ENCODE results near the gene LPO. TPM values are rescaled to one million over a fixed set of nuclear protein-coding genes. Genes with fewer than 3 reads are reported as not detected.

LPO gene
- total RNA-seq, 2 donors from 2014 or later = not detected

DNA sequence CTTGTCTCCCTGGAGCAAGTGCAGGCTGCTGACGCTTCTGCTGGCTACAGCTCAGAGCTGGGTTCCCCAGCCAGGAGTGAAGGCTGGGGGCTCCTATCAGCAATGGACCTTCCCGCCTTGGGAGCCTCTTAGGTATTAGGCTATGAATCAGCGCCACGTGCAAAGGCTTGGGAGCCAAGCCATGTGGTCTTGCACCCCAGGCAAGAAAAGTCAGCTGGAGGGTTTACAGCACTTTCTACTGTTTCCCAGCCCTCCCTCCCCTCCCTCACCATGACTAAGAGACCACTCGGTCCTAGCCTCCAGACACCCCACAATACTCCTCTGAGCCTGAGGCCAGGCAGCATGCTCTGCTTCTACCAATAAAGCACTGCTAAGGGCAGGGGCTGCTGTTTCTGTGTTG is 33.6 kb upstream of the LPO start:
- Histone ChIP-seq H3K9ac (ENCODE audit: extremely low read depth, low read length, poor library complexity, severe bottlenecking) (no peak overlapping the region), H3K27ac (ENCODE audit: low read depth, low read length) (no peak overlapping the region), H3K36me3 (ENCODE audit: control insufficient read depth, insufficient read depth, low read length) (peaks cover 24% of the 10 kb centered on the region), H3K4me1 (ENCODE audit: control insufficient read depth, insufficient read depth, low read length) (no peaks in the 10 kb centered on the region), H3K27me3 (ENCODE audit: control insufficient read depth, insufficient read depth, low read length, poor library complexity, severe bottlenecking) (no peaks in the 10 kb centered on the region), H3K4me3 (ENCODE audit: low read length) (no peak overlapping the region), H3K9me3 (ENCODE audit: control insufficient read depth, low read length) (no peaks in the 10 kb centered on the region)
- H3K4me3 Mint-ChIP-seq = no peak overlapping the region
- TF ChIP-seq, protein P1, sequence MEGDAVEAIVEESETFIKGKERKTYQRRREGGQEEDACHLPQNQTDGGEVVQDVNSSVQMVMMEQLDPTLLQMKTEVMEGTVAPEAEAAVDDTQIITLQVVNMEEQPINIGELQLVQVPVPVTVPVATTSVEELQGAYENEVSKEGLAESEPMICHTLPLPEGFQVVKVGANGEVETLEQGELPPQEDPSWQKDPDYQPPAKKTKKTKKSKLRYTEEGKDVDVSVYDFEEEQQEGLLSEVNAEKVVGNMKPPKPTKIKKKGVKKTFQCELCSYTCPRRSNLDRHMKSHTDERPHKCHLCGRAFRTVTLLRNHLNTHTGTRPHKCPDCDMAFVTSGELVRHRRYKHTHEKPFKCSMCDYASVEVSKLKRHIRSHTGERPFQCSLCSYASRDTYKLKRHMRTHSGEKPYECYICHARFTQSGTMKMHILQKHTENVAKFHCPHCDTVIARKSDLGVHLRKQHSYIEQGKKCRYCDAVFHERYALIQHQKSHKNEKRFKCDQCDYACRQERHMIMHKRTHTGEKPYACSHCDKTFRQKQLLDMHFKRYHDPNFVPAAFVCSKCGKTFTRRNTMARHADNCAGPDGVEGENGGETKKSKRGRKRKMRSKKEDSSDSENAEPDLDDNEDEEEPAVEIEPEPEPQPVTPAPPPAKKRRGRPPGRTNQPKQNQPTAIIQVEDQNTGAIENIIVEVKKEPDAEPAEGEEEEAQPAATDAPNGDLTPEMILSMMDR (conservative IDR thresholded peaks at IDR 0.05) = no peak
- no peak for DNase-seq
- no peaks in the 10 kb centered on the region for H3K4me1 Mint-ChIP-seq
- H3K27me3 Mint-ChIP-seq (ENCODE audit: insufficient read depth) = peaks cover 5% of the 10 kb centered on the region
- peaks cover 25% of the 10 kb centered on the region for H3K36me3 Mint-ChIP-seq (ENCODE audit: low read depth)
- H3K27ac Mint-ChIP-seq = no peak overlapping the region
- H3K9me3 Mint-ChIP-seq = no peaks in the 10 kb centered on the region
- 89 to 90% methylated on average over 2 to 5 of the region's 5 CpGs for WGBS, 2 experiments (ENCODE audit: insufficient coverage in 1 of 2, insufficient read length in 1 of 2)

DNA sequence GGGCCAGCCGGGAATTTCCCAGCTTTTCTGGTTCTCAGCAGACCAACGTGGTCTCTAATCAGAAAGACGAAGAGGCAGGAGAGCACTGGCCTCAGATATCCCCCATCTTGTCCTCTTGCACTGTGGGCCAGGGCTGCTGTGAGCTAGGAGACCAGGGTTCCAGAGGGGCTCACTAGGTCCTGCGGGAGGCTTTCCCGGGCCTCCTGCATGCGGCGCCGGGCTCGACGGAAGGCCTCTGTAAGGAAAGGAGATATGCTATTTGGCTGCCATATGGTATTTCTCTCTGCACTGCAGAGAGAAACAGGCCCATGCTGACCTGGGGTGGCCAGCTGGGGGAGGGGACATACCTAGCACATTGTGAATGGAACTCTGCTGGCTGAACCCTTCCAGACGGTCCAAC is 32.4 kb upstream of the LPO start:
- H3K27me3 Mint-ChIP-seq (ENCODE audit: insufficient read depth) = peaks cover 3% of the 10 kb centered on the region
- Histone ChIP-seq H3K9ac (ENCODE audit: extremely low read depth, low read length, poor library complexity, severe bottlenecking) (no peak overlapping the region), H3K36me3 (ENCODE audit: control insufficient read depth, insufficient read depth, low read length) (peaks cover 34% of the 10 kb centered on the region), H3K27me3 (ENCODE audit: control insufficient read depth, insufficient read depth, low read length, poor library complexity, severe bottlenecking) (no peaks in the 10 kb centered on the region), H3K4me1 (ENCODE audit: control insufficient read depth, insufficient read depth, low read length) (no peaks in the 10 kb centered on the region), H3K27ac (ENCODE audit: low read depth, low read length) (no peak overlapping the region), H3K4me3 (ENCODE audit: low read length) (no peak overlapping the region), H3K9me3 (ENCODE audit: control insufficient read depth, low read length) (no peaks in the 10 kb centered on the region)
- no peak overlapping the region for H3K4me3 Mint-ChIP-seq
- DNase-seq = no peak
- no peaks in the 10 kb centered on the region for H3K9me3 Mint-ChIP-seq
- H3K36me3 Mint-ChIP-seq (ENCODE audit: low read depth) = peaks cover 35% of the 10 kb centered on the region
- TF ChIP-seq, protein P1 (conservative IDR thresholded peaks at IDR 0.05) = no peak
- no peak overlapping the region for H3K27ac Mint-ChIP-seq
- 90 to 94% methylated on average over 10 to 11 of the region's 11 CpGs for WGBS, 2 experiments (ENCODE audit: insufficient coverage in 1 of 2, insufficient read length in 1 of 2)
- no peaks in the 10 kb centered on the region for H3K4me1 Mint-ChIP-seq

DNA sequence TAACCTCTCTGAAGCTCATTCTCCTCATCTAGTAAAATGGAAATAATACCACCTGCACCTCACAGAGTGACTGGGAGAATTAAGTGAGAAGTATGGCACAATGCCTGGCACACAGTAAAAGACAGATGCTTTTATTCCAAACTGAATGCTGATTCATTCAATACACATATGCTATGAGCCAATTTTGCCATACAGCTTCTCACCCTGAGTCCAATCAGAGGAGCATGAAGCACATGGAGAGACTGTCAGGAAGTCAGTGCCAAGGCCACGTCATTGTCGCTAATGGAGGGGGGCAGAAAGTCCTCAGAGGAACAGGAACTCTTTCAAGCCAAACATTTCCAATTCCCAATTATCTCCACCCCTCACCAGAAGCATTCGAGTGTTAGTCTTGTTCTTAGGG is 30.9 kb upstream of the LPO start:
- no peak overlapping the region for H3K9ac ChIP-seq (ENCODE audit: extremely low read depth, low read length, poor library complexity, severe bottlenecking)
- Mint-ChIP-seq H3K4me3 (no peak overlapping the region), H3K27me3 (ENCODE audit: insufficient read depth) (no peaks in the 10 kb centered on the region), H3K27ac (no peak overlapping the region), H3K36me3 (ENCODE audit: low read depth) (peaks cover 40% of the 10 kb centered on the region), H3K4me1 (no peaks in the 10 kb centered on the region), H3K9me3 (no peaks in the 10 kb centered on the region)
- H3K27me3 ChIP-seq (ENCODE audit: control insufficient read depth, insufficient read depth, low read length, poor library complexity, severe bottlenecking) = no peaks in the 10 kb centered on the region
- TF ChIP-seq, protein P1 (conservative IDR thresholded peaks at IDR 0.05) = no peak
- no peak overlapping the region for H3K27ac ChIP-seq (ENCODE audit: low read depth, low read length)
- no peak for DNase-seq
- 97% methylated on average over 3 of the region's 3 CpGs; no CpG with 5 or more reads in 1 of the 2 experiments for WGBS, 2 experiments (ENCODE audit: insufficient coverage in 1 of 2, insufficient read length in 1 of 2)
- H3K9me3 ChIP-seq (ENCODE audit: control insufficient read depth, low read length) = no peaks in the 10 kb centered on the region
- H3K4me1 ChIP-seq (ENCODE audit: control insufficient read depth, insufficient read depth, low read length) = no peaks in the 10 kb centered on the region
- H3K4me3 ChIP-seq (ENCODE audit: low read length) = no peak overlapping the region
- peaks cover 45% of the 10 kb centered on the region for H3K36me3 ChIP-seq (ENCODE audit: control insufficient read depth, insufficient read depth, low read length)

All from endodermal cell (in vitro differentiated cells).